HG02763 (cell line): ENCODE results near the gene PTPA.

Experiments used
- ATAC-seq: cut with Tn5 transposase; IDR thresholded peaks from one replicate; pipeline ENCODE4 v1.9.1; 2021; ENCODE audit warnings: mild to moderate bottlenecking, moderate library complexity; ENCODE audit not compliant: unreplicated experiment

The PTPA gene

DNA sequence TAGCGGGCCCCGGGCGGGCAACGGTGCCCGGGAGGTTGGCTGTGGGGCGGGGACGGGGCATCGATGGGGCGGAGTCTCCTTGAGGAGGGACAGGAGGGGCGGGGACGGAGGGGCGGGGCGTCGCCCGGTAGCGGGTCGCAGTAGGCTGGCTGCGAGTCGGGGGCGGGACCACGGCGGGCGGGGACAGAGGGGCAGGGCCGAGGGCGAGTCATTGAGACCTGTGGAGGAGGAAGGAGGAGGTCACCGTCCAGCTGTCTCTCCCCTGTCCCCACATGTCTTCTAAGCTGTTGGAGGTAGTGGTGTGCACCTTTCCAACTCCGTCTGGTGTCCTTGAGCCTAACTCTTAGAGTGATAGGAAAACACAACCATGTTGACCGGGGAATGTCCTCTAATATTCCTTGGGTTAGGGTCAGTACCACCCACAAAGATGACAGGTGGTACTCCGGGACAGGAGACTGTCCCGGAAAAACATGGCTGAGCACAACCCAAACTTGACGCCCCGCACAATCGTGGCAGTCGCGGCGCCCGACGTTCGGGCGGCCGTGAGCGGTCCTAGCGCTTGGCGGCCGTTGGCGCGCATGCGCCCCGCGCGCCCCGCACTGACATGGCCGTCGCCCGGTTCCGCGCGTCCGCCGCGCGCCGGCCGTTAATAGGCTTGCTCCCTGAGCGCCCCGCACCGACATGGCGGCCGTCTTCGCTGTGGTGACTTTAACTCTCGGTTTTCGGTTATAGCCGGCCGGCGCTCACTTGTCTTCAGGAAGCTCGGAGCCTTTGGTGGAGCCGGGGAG is at the start of gene PTPA, which contains the start of gene CRAT:
Gene PTPA, plus strand, starts transcription at position 676 of the 788 bp plus-strand sequence. CDS start 186 bp downstream, outside the sequence.
Gene CRAT, minus strand, starts transcription at position 54 of the 788 bp plus-strand sequence. CDS start 284 bp downstream, outside the sequence.
- peak; percentile 82 for ATAC-seq

DNA sequence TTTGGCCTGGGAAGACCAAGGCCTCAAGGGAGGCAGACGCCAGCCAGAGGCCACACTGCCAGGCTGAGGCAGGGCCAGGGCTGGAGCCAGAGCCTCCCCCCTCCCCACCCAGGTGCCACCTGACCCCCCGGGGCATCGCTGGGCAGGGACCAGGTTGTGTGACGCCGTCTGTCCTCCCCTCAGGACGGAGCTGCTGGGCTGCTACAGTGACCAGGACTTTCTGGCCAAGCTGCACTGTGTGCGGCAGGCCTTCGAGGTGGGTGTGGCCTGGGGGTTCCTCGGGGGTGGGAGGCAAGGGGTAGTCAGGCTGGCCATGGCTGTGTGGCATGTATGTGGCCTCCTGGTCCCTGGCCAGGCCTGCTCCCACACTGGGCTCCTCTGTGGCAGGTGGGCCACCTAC is 48.2 kb upstream of the PTPA start:
- no peak for ATAC-seq

GRCh38 chr9:129064499-129064908 is 46.7 kb upstream of the PTPA start:
- ATAC-seq, result no peak

GRCh38 chr9:129068110-129068509 is 43.1 kb upstream of the PTPA start:
- ATAC-seq, result no peak

DNA sequence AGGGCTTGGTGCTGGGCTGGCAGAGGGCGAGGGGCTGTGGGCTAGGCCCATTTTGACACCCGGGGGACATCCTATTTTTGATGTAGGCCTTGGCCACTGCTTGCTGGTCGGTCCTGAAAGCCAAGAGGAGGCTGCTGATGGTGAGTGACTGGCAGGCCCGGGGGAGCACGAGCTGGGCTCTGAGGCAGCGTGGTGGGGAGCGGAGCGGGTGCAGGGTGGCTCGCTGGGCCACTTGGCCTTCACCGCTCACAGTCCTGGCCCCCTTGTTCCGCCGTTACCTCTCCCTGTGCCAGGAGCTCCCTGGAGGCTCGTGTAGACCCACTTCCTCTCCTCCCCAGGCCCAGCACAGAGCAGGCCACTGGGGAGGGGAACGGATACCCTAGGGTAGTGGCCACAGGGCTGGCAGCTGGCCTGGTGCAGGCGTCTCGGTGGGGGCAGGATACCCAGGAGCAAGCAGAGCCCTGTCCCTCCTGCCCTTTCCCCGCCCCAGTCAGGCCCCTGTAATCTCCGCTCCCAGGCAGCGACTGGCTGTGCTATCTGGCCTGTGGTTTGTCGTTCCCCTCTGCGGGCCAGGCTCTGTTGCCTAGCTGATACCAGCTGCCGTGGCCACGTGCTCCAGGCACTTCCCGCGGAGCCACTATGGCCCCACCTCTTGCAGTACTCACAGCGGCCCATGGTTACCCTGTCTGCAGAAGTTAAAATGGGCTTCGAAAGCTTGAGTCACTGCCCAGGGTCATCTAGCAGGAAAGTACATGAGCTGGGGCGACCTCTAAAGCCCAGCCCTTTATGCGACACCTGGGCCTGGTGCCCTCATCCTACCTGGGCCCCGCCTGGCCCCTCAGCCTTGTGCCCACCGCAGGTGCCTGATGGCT is 42.0 kb upstream of the PTPA start:
- ATAC-seq, result peak; percentile 61

- no peak for ATAC-seq
These were observed 41.2 kb upstream of the PTPA start for GRCh38 chr9:129069862-129070641.

GRCh38 chr9:129070696-129071525 is 40.3 kb upstream of the PTPA start:
- ATAC-seq, result no peak

- ATAC-seq, result no peak
These were observed 39.6 kb upstream of the PTPA start for GRCh38 chr9:129071526-129072126.

DNA sequence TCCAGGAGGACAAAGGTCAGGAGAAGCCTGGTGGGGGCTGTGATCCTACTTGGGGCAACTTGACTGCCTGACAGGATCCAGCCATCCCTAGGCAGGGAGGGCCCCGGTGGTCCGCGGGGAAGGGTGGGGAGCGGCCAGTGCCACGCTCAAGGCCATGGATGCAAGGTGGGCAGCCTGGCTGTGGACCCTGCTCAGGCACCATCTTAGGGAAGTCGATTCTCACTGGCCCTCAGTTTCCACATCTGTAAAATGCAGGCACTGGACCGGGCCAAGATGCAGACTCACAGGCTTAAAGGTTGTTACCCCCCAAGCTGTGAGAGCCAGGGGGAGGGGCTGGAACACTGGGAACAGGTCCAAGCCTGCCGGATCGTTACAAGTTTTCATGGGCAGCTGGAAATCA is 39.0 kb upstream of the PTPA start:
- ATAC-seq, result no peak

DNA sequence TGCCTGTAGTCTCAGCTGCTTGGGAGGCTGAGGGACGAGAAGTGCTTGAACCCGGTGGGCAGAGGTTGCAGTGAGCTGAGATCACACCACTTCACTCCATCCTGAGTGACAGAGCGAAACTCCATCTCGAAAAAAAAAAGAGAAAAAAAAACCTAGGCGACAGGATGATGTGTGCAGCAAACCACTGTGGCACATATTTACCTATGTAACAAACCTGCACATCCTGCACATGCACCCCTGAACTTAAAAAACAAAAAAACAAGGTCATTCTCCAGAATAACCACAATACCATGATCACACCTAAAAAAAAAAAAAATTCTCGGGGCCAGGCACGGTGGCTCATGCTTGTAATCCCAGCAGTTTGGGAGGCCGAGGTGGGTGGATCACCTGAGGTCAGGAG is 37.8 kb upstream of the PTPA start:
- no peak for ATAC-seq

DNA sequence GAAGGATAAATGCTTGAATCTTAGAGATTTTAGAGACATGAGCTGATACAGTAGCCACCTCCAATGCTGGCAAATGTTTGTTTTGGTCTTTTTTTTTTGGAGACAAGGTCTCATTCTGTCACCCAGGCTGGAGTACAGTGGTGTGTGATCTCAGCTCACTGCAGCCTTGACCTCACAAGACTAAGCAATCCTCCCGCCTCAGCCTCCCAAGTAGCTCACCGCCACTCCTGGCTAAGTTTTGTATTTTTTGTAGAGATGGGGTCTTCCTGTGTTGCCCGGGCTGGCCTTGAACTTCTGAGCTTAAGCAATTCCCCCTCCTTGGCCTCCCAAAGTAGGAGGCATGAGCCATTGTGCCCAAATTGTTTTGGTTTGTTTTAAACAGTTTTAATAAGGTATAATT is 37.1 kb upstream of the PTPA start:
- no peak for ATAC-seq

GRCh38 chr9:129075996-129076639 is 35.1 kb upstream of the PTPA start:
- ATAC-seq, result no peak

DNA sequence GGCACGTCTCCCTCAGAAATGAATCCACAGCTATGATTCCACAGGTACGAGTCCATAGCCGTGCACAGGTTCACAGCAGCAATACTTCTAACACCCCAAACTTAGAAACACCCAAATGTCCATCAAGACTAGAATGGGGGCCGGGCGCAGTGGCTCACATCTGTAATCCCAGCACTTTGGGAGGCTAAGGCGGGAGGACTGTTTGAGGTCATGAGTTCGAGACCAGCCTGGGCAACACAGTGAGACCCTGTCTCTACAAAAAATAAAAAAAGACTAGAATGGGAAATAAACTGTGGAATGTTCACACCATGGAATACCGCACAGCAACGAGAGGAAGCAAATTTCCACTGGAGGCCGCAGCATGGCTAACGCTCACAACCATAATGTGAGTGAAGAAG is 34.6 kb upstream of the PTPA start:
- no peak for ATAC-seq

DNA sequence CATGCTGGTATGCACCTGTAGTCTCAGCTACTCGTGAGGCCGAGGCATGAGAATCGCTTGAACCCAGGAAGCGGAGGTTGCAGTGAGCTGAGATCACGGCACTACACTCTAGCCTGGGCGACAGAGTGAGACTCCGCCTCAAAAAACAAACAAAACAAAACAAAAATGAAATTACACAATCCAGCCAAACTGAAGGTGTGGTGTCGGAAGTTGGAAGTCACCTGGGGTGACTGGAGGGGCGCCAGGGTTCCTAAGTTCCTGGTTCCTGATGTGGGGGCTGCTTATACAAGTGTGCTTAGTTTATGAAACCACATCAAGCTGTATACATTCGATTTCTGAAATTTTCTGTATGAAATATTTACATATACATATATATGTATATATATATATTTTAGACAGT is 34.0 kb upstream of the PTPA start:
- ATAC-seq, result no peak

DNA sequence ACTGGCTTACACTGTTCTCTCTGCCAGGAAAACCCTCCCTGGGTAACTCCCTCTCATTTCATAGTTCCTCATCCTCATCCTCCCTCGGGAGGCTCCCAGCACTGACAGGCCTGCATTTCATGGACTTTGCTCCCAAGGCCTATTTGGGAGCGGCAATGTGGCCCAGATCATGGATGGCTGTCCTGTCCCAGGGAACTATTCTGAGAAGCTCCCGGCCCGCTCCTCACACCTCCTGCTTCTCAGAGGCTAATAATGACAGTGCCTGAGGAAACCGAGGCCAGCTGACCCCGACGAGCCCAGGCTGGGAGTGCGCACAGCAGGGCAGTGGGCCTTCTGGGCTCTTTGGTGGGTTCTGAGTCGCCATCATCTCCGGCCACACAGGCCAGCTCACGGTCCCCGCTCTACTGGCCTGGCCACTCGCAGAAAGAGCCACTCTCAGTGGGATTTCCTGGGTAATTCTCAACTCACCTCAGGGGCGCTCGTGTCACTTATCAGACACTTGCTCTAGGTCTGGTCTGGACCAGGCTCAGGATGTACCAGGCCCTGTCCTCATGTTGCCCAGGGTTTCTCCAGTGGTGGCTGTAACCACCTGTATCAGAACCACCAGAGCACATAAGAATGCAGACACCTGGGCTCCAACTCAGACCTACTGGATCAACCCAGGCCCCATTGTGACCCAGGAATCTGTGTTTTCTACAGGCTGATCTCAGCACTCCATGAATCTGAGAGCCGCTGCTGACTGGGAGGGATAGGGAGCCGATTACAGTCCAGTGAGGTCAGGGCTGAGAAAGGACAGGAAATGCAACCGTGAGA is 32.3 kb upstream of the PTPA start:
- ATAC-seq, result no peak

DNA sequence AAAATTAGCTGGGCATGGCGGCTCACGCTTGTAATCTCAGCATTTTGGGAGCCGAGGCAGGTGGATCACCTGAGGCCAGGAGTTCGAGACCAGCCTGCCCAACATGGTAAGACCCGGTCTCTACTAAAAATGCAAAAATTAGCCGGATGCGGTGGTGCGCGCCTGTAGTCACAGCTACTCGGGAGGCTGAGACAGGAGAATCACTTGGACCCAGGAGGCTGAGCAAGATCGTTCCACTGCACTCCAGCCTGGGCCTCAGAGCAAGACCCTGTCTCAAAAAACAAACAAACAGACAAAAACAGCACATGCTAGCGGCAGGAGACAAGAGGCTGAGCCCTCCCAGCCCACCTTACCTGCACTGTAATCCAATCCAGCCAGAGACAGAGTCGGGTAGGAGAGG is 31.4 kb upstream of the PTPA start:
- ATAC-seq, result no peak

GRCh38 chr9:129080298-129080600 is 31.0 kb upstream of the PTPA start:
- no peak for ATAC-seq

DNA sequence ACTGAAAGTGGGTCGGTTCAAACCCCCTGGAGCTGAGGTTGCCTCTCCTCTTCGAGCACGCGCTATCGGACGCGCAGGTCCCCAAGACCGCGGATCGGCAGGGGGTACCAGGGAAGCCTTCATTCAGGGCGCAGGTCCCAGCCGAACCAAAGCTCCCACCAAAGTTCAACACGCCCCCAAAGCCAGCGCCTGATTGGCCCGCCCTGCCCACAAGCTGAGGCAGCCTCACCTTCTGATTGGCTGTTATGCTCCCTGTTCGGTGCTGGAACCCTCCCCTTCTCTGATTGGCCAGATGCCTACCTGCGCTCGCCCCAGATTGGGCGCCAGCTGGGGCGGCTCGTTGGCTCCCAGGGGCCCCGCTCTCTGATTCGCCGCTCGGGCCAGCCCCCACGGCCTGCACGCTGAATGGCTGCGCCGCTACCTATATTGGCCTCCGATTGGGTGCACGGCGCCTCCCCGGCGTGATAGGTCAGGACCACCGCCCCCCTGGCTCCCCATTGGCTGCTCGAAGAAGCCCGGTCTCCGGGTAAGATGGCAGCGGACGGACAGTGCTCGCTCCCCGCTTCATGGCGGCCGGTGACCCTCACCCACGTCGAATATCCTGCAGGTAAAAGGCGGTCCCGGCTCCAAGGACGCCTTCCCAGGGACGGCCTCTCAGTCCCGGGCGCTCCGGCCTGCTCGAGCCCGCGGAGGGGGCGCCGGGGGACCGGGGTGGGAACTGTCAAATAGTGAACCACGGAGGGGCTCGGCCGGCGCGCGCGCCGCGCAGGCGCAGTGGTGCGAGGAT is 30.4 kb upstream of the PTPA start, which contains the start of gene DOLPP1:
Gene DOLPP1, plus strand, starts transcription at position 511 of the 787 bp plus-strand sequence. Its CDS starts 21 bp downstream, at position 532.
- ATAC-seq, result peak; percentile 95
